GM18951 (cell line): ENCODE measurements around the gene HOXD11.

Source experiments
- POLR2A ChIP-seq: IDR thresholded peaks from 4 replicates; pipeline ENCODE4 v1.6.1; 2011; ENCODE audit warnings: mild to moderate bottlenecking; ENCODE audit not compliant: insufficient read length, insufficient read depth; ENCODE audit errors: extremely low read depth
- in situ Hi-C: fragments of 300-500 bp; cut with MboI; formaldehyde crosslinking; loops from one replicate; pipeline ENCODE4 v1.12.0; 2022; ENCODE audit warnings: low sequenced_read_pairs, mixed read lengths, inconsistent platforms; ENCODE audit not compliant: unreplicated experiment

The HOXD11 gene

DNA sequence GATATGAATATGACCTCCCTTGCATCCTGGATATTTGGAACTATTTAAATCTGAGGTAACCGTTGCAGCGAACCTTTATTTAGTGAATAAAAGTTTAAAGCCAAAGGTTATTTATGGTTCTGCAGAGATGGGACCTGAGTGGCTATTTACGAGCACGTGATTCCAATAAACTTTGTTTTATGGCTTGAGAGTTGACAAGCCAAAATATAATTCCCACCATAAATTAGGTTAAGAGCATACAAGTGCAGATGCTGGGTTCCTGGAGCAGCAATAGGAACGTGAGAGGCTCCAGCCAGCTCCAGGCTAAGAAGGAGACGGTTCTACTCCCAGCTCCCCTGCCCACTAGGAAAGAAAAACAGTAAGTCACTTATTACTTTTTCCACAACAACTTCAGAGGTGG is 39.0 kb downstream of the HOXD11 start:
- TF ChIP-seq POLR2A = no peak
- in situ Hi-C loops = loop anchor here (10.0 kb wide), 2 partner anchors 309 to 409 kb away; no protein-coding TSS in a partner anchor

DNA sequence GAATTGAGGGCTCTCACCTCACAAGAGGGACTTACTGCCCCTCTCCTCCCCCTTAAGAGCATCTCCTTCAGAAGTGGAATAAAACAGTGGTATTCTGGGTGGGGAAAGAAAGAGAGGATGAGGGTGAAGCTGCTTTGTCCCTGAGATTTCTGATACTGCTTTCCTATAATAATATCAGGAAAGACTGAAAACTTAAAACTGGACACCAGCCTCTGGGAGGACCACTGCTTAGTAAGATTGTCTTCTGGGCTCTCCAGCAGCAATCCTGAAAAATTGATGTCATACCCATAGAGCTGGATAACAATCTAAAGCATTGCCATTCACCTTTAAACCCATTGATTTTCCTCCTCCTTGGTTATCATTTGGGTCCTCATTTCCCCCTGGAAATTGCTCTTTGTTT is 39.6 kb downstream of the HOXD11 start:
- no peak for TF ChIP-seq POLR2A
- in situ Hi-C loops = loop anchor here (10.0 kb wide), 2 partner anchors 308 to 408 kb away; no protein-coding TSS in a partner anchor

DNA sequence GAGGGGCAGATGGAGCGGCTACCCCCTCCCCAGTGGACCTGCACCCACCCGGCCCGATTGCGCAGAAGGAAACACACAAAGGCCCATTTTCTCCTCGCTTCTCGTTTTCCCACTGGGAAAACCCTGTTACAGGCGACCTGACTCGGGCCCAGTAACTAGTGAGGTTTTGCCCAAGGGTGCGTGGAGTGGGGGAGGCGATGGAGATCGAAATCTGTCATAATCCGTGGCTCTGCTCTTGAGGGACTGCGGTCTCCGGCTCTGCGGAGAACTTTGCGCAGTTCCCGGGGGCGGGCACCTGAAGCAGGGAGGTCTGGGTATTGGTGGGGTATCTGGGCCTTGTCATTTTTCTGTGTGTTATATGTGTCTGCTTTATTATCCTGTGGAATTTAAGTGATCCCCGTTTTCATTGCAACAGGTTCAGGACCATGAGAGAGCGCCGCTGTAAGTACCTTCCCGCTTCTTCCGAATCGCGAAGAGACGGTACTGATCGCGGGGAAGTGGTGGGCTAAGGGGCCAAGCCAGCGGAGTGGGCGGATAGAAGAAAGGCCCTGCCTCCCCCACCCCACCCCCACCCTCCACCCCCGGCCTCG is 40.2 kb downstream of the HOXD11 start:
- no peak for TF ChIP-seq POLR2A
- in situ Hi-C loops = loop anchor here (10.0 kb wide), 2 partner anchors 307 to 407 kb away; no protein-coding TSS in a partner anchor

DNA sequence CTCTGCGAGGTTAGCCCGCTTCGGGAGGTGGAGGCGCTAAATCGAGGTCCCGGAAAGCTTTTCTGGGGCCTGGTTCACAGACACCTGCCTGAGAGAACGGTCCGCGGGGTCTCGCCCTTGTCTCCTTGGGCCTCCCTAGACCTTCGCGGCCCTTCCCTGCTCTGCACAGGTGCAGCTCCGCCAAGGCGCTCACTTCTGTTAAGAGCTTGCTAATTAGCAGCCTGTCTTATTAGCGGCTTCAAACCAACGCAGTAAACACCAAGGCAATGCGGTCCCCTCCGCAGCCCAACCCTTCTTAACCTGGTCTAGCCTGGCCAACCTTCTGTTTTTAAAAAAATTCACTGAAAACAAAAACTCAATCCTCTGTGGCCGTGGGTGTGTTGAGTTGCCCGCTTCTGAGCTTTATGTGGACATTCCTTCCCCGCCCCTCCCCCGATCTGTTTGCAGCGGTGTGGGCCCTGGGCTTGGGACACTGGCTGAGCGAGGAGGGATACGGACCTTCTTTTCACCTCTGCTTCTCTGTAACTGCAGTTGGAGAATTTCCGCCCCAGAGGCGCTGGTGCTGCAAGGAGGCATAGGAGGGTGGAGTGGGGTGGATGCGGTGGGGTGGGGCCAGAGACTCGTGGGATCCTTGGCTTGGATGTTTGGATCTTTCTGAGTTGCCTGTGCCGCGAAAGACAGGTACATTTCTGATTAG is 40.9 kb downstream of the HOXD11 start:
- in situ Hi-C loops = loop anchor here (10.0 kb wide), 2 partner anchors 307 to 407 kb away; no protein-coding TSS in a partner anchor
- TF ChIP-seq POLR2A = no peak

DNA sequence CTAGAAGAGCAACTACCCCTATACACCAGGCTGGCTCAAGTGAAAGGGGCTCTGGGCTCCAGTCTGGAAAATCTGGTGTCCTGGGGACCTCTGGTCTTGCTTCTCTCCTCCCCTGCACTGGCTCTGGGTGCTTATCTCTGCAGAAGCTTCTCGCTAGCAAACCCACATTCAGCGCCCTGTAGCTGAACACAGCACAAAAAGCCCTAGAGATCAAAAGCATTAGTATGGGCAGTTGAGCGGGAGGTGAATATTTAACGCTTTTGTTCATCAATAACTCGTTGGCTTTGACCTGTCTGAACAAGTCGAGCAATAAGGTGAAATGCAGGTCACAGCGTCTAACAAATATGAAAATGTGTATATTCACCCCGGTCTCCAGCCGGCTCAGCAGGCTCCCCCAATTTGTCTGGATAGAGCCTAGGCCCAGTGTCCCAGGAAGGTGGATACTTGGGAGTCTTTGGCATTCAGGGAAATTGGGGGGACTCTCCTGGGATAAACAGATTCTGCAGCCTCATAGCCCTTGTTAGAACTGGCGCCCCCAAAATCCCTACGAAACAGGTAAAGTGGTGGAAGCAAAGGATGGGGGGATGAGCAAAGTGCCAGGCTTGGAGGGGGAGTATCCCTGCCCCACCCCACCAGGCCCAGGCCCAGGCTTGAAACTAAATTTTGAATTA is 41.8 kb downstream of the HOXD11 start:
- in situ Hi-C loops = loop anchor here (10.0 kb wide), 2 partner anchors 306 to 406 kb away; no protein-coding TSS in a partner anchor
- no peak for TF ChIP-seq POLR2A

DNA sequence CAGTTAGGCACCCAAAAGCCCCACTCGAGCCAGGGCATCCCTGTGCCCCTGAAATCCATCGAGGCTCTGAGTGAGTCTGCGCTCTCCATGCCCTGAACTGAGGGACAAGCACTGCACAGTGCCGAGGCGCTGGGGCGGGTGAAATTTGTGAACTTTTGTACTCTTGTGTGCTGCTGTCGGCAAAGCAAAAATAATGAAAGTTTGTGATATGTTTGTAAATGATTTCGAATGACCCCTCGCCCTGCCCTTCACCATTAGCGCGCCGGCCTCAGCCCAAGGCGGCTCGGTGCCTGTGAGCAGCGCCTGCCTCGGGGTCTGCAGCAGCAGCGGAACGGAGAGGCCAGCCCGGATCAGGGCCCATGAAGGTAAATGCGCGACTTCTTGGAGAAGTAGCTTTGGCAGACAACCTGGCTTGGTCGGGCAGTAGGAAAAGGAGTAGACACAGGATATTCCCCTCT is 42.4 kb downstream of the HOXD11 start:
- no peak for TF ChIP-seq POLR2A
- in situ Hi-C loops = loop anchor here (10.0 kb wide), 2 partner anchors 305 to 405 kb away; no protein-coding TSS in a partner anchor

DNA sequence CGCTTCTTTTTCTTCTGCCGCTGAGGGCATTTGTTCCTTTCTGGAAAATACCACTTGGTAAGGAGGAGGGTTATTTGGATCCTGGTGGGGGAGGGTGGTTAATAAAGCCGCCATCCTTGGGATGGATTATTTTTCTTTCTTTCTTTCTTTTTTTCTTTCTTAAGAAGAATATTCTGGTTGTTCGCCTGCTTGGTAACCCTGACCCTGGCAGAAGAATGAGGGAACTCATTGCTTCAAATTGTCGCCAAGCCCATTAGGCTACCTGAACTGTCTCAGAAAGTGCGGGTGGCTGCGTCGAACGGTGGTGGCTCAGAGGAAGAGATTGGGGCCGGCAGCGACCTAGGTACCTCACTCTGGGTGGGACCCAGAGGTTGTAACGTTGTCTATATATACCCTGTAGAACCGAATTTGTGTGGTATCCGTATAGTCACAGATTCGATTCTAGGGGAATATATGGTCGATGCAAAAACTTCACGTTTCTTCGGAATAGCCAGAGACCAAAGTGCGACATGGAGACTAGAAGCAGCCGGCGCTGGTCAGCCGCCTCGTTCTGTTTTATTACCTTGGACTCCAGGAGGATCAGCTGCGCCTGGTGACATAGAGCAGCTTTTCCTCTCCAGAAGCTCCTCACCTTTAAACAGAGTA is 43.0 kb downstream of the HOXD11 start:
- in situ Hi-C loops = loop anchor here (10.0 kb wide), 2 partner anchors 305 to 405 kb away; no protein-coding TSS in a partner anchor
- no peak for TF ChIP-seq POLR2A

DNA sequence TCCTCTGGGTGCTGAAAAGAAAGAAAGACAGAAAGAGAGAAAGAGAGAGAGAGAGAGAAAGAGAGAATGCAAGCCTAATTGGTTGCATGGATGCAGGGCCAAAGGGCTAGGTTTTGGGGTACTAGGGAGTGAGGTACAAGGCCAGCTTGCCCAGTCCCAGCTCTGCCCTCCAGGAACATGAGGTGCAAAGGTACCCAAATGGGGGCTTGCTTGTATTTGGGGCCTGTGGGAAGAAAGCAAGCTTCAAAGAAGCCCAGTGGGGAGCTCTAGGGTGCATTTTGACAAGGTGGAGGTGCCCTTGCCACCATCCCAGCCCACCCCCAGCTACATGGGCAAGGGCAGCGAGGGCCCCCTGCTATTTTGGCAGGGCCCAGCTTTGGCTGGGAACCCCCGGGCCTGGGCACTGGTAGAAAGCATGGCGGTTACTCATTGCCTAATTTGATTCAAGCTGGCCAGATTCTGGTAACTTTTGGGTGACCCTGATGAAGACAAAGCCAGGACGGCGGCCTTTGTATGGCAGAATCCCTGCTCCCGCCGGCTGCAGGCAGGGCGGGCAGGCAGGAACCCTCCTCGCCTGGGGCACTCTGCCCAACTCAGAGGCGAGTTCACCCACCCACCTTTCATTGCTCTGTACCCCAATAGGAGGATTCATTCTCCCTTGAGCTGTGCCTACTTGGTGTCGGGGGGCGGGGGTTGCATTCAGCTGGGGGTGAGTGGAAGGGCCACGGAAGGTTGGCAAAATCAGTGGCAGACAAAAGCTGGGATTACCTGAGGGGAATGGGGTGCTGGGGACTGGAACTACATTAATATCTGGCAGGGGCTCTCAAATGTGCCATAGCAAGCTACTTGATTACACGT is 43.7 kb downstream of the HOXD11 start:
- in situ Hi-C loops = no loop called here
- no peak for TF ChIP-seq POLR2A

DNA sequence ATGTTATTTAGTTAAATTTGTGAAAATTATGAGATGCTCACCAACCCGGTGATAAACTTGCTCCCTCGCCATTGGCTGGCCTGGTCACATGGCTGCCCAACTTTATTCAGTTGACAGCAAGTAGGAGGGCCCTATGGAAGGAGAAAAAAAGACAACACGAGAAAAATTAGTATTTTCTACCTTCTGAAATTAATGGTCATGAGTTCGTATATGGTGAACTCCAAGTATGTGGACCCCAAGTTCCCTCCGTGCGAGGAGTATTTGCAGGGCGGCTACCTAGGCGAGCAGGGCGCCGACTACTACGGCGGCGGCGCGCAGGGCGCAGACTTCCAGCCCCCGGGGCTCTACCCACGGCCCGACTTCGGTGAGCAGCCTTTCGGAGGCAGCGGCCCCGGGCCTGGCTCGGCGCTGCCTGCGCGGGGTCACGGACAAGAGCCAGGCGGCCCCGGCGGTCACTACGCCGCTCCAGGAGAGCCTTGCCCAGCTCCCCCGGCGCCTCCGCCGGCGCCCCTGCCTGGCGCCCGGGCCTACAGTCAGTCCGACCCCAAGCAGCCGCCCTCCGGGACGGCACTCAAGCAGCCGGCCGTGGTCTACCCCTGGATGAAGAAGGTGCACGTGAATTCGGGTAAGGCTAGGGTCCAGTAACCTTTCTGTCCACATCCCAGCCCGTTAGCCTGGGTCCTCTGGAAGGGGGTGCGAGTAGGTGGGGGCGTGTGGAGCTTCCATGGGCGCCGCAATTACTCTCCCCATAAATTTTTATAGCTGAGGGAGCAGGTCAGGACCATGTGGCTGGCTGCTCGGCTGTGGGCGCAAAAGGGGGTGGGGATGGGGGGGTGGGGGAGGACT is 44.6 kb downstream of the HOXD11 start, which contains the start of gene HOXD4:
Gene HOXD4 (plus strand): TSS at position 109 of the 846 bp plus-strand sequence. CDS start 84 bp downstream, at position 193.
- no peak for TF ChIP-seq POLR2A

DNA sequence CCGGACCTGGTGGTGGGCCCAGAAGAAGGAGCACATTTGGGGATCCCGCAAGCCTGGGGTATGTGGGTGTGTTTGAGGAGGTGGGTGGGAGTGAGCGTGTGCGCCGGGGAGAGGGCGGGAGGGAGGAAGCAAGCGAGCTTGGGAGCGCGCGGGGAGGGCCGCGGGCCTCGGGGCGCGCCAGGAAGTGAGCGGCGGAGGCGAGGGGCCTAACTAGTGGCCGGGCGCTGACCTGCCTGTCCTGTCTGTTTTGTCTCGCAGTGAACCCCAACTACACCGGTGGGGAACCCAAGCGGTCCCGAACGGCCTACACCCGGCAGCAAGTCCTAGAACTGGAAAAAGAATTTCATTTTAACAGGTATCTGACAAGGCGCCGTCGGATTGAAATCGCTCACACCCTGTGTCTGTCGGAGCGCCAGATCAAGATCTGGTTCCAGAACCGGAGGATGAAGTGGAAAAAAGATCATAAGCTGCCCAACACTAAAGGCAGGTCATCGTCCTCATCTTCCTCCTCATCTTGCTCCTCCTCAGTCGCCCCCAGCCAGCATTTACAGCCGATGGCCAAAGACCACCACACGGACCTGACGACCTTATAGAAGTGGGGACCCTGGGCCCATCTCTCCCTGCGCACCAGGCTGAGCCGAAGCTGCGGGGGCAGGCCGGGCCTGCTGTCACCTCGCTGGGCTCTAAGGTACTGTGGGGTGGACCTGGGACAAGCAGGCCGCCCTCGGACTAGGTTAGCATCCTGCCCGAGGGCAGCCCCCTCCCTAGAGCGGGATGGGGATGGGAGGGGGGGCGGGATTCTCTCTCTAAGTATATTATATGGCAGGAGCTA is 45.5 kb downstream of the HOXD11 start:
- no peak for TF ChIP-seq POLR2A
- in situ Hi-C loops = no loop called here

More for the DNA sequence above, 44.6 kb downstream of the HOXD11 start, which contains the start of gene HOXD4:
- in situ Hi-C loops = no loop called here
